SK-N-SH treated with all-trans-retinoic acid at 6 μM for 48 hours (cell line): ENCODE data around the gene AGBL3.

ENCODE experiments used
- ARNTL ChIP-seq: fragments of 450-650 bp; formaldehyde crosslinking; IDR thresholded peaks from 2 replicates; pipeline ENCODE4 v1.5.0; 2020; ENCODE audit warnings: low read depth, mild to moderate bottlenecking, moderate library complexity, borderline replicate concordance
- RARB ChIP-seq: fragments of 250-450 bp; sonication (Bioruptor Pico); IDR thresholded peaks from 2 replicates; pipeline ENCODE4 v1.8.0; 2021; ENCODE audit warnings: mild to moderate bottlenecking, moderate library complexity
- SNAI2 ChIP-seq: fragments of 250-450 bp; sonication (Bioruptor Pico); IDR thresholded peaks from 2 replicates; pipeline ENCODE4 v1.5.0; 2020; ENCODE audit warnings: mild to moderate bottlenecking, moderate library complexity
- TCF4 ChIP-seq: fragments of 250-450 bp; sonication (Bioruptor Pico); IDR thresholded peaks from 2 replicates; pipeline ENCODE4 v1.8.0; 2021; ENCODE audit warnings: mild to moderate bottlenecking, moderate library complexity, borderline replicate concordance
- ZC3H10 ChIP-seq: fragments of 250-450 bp; sonication (Bioruptor Pico); IDR thresholded peaks from 2 replicates; pipeline ENCODE4 v1.5.1; 2021; ENCODE audit warnings: mild to moderate bottlenecking, moderate library complexity
- ZFP3 ChIP-seq: fragments of 250-450 bp; sonication (Bioruptor Pico); IDR thresholded peaks from 2 replicates; pipeline ENCODE4 v1.5.0; 2020; ENCODE audit warnings: mild to moderate bottlenecking, moderate library complexity
- ZFP30 ChIP-seq: fragments of 450-650 bp; formaldehyde crosslinking; IDR thresholded peaks from 2 replicates; pipeline ENCODE4 v1.5.0; 2022; ENCODE audit warnings: mild to moderate bottlenecking, moderate library complexity
- ZNF8 ChIP-seq: fragments of 450-650 bp; formaldehyde crosslinking; IDR thresholded peaks from 2 replicates; pipeline ENCODE4 v1.5.0; 2020; ENCODE audit warnings: mild to moderate bottlenecking, moderate library complexity
- TF ChIP-seq, protein P1 (sequence below): fragments of 250-450 bp; sonication (Bioruptor Pico); IDR thresholded peaks from 2 replicates; pipeline ENCODE4 v1.5.0; 2020; ENCODE audit warnings: mild to moderate bottlenecking, moderate library complexity

DNA sequence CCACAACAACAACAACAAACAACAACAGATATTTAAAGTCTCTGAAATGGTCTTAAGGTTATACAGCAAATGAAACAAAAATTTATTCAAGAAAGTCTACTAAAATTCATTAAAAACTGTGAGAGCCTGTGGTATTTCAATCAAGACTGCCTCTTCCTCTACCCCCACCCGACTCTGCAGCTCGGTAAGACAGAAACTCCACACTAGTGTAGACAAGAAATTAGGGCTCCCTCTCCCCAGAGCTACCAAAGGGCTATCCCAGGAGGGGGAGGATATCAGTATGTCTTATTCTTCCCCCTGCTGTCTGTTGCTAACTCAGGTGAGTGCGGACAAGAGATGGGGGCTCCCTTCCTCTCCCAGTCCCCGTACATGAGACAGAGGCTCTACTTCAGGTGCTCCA is 90.6 kb downstream of the AGBL3 start:
- TF ChIP-seq ZNF8 (CRISPR knock-in tag) (no peak), ZFP3 (CRISPR knock-in tag) (no peak), ARNTL (CRISPR knock-in tag) (no peak), ZFP30 (CRISPR knock-in tag) (no peak), TCF4 (CRISPR knock-in tag) (no peak), ZC3H10 (CRISPR knock-in tag) (no peak), SNAI2 (CRISPR knock-in tag) (no peak), RARB (CRISPR knock-in tag) (no peak)
- TF ChIP-seq, protein P1, sequence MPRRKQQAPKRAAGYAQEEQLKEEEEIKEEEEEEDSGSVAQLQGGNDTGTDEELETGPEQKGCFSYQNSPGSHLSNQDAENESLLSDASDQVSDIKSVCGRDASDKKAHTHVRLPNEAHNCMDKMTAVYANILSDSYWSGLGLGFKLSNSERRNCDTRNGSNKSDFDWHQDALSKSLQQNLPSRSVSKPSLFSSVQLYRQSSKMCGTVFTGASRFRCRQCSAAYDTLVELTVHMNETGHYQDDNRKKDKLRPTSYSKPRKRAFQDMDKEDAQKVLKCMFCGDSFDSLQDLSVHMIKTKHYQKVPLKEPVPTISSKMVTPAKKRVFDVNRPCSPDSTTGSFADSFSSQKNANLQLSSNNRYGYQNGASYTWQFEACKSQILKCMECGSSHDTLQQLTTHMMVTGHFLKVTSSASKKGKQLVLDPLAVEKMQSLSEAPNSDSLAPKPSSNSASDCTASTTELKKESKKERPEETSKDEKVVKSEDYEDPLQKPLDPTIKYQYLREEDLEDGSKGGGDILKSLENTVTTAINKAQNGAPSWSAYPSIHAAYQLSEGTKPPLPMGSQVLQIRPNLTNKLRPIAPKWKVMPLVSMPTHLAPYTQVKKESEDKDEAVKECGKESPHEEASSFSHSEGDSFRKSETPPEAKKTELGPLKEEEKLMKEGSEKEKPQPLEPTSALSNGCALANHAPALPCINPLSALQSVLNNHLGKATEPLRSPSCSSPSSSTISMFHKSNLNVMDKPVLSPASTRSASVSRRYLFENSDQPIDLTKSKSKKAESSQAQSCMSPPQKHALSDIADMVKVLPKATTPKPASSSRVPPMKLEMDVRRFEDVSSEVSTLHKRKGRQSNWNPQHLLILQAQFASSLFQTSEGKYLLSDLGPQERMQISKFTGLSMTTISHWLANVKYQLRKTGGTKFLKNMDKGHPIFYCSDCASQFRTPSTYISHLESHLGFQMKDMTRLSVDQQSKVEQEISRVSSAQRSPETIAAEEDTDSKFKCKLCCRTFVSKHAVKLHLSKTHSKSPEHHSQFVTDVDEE (CRISPR knock-in tag), result no peak
